Activated B cell treated with CpG ODN at 0.5 μM for 24 hours (primary cell): ENCODE data around the gene RMI1. TPM values are rescaled to one million over a fixed set of nuclear protein-coding genes. Genes with fewer than 3 reads are reported as not detected.
"Not testable (repeated sequence)": the region's sequence is repeated elsewhere in the genome, so short reads cannot be mapped to it uniquely, and the experiment has no call there.

ENCODE experiments used
- ATAC-seq: fragments of 200-7000 bp; cut with Tn5 transposase; one replicate; pipeline ENCODE4 v1.10.0; 2021; ENCODE audit warnings: low read depth, mild to moderate bottlenecking, moderate library complexity
- CTCF ChIA-PET: fragments of 350-600 bp; sonication (Branson Sonifier 250); formaldehyde crosslinking; loops from one replicate; lab custom pipeline; 2021; ENCODE audit warnings: antibody characterized with exemption; lab: Charles Lee
- POLR2A ChIA-PET: fragments of 350-600 bp; sonication (Branson Sonifier 250); formaldehyde crosslinking; loops from one replicate; lab custom pipeline; 2021; ENCODE audit warnings: antibody characterized with exemption; lab: Charles Lee
- DNase-seq: peaks from one replicate; pipeline ENCODE4 v3.0.0; 2022
- H3K27ac Mint-ChIP-seq: one replicate; pipeline ENCODE4 v1.8.0; 2020; ENCODE audit warnings: mixed read lengths
- H3K27me3 Mint-ChIP-seq: one replicate; pipeline ENCODE4 v1.8.0; 2021; ENCODE audit warnings: mixed read lengths
- H3K36me3 Mint-ChIP-seq: one replicate; pipeline ENCODE4 v1.8.0; 2021; ENCODE audit warnings: low read depth, mixed read lengths
- H3K4me1 Mint-ChIP-seq: one replicate; pipeline ENCODE4 v1.8.0; 2021; ENCODE audit warnings: mixed read lengths
- H3K4me3 Mint-ChIP-seq: one replicate; pipeline ENCODE4 v1.8.0; 2020; ENCODE audit warnings: mild to moderate bottlenecking, mixed read lengths
- H3K9me3 Mint-ChIP-seq: one replicate; pipeline ENCODE4 v1.8.0; 2020; ENCODE audit warnings: mixed read lengths
- intact Hi-C: fragments of 100-400 bp; cut with micrococcal nuclease; formaldehyde crosslinking; loops from one replicate; pipeline ENCODE4 v1.15.1; 2024
- total RNA-seq: library from RNA; stranded (reverse); gene quantifications from 2 replicates; pipeline ENCODE4 v1.2.3, GENCODE V29; 2022
- TF ChIP-seq, protein P1 (sequence below): fragments of 200-600 bp; IDR thresholded peaks from one replicate; pipeline ENCODE4 v1.8.0; 2022; ENCODE audit warnings: antibody characterized with exemption, mild to moderate bottlenecking

RMI1 gene
- total RNA-seq, 1 donor from 2014 or later = 8.5 TPM

DNA sequence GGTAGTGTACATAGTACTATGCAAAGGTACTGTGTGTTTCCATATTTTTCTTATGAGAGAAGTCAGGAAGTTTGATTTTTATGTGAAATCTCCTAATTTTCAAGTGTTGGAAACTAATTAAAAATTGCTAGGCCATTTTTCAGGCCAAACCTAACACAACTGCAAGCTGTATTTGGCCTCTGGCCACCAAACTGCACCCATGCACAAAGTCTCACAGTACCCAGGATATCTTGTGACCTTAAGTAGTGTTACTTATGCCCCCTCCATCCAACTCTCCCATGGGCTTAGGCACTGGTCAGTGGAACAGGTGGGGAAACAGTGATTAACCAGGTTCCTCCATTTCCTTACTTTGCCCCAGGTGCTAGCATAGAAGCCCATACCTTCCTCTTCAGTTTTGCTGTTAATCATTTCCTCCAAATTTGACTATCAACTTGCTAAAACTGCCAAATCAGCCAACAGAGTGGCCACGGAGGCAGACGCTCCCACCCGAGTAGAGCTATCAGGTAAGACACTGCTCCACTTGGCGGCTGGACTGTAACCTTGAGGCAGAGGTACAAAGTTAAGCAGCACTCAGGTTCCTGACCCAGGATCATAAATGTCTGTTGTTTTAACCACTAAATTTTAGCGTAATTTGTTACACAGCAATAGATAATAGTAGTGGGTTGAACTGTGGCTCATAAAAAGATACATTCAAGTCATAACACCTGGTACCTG, 39.9 kb upstream of the RMI1 start:
- no peak overlapping the region for H3K27ac Mint-ChIP-seq

DNA sequence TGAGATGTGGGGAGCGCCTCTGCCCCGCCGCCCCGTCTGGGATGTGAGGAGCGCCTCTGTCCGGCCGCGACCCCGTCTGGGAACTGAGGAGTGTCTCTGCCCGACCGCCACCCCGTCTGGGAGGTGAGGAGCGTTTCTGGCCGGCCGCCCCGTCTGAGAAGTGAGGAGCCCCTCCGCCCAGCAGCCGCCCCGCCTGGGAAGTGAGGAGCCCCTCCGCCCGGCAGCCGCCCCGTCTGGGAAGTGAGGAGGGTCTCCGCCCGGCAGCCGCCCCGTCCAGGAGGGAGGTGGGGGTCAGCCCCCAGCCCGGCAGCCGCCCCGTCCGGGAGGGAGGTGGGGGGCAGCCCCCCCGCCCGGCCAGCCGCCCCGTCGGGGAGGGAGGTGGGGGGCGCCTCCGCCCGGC, 32.5 kb upstream of the RMI1 start:
- ATAC-seq, H3K27ac Mint-ChIP-seq, intact Hi-C loops: not testable (repeated sequence)

More for the DNA sequence above, 39.9 kb upstream of the RMI1 start:
- Mint-ChIP-seq H3K9me3 (no peaks in the 10 kb centered on the region), H3K4me3 (no peak overlapping the region), H3K36me3 (peaks cover 44% of the 10 kb centered on the region), H3K27me3 (no peaks in the 10 kb centered on the region), H3K4me1 (no peaks in the 10 kb centered on the region)
- ChIA-PET CTCF (interaction anchor here (1.4 to 4.8 kb wide), 3 partner anchors 232 to 370 kb away, joined by 3 to 24 read pairs (median 12); no protein-coding TSS in a partner anchor), POLR2A (no interaction called here)
- intact Hi-C loops = no loop called here
- DNase-seq (no peak), ATAC-seq (no peak)
- TF ChIP-seq, protein P1, sequence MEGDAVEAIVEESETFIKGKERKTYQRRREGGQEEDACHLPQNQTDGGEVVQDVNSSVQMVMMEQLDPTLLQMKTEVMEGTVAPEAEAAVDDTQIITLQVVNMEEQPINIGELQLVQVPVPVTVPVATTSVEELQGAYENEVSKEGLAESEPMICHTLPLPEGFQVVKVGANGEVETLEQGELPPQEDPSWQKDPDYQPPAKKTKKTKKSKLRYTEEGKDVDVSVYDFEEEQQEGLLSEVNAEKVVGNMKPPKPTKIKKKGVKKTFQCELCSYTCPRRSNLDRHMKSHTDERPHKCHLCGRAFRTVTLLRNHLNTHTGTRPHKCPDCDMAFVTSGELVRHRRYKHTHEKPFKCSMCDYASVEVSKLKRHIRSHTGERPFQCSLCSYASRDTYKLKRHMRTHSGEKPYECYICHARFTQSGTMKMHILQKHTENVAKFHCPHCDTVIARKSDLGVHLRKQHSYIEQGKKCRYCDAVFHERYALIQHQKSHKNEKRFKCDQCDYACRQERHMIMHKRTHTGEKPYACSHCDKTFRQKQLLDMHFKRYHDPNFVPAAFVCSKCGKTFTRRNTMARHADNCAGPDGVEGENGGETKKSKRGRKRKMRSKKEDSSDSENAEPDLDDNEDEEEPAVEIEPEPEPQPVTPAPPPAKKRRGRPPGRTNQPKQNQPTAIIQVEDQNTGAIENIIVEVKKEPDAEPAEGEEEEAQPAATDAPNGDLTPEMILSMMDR = no peak

DNA sequence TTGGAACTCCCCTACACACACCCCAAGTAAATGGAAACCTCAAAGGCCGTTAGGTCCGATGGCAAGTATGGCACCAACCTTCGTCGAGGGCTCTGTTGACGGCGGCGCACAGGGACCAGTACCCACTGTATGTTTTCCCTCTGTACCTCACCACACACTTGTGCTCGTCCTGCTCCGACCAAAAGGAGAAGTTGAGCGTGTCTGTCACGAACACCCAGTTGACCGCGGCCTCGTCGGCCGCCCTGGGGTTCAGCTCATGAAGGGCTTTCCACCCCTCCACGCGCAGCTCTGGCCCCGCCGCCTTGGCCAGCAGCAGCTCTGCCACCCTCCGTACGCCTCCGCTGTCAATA, 24.5 kb upstream of the RMI1 start:
- ATAC-seq = peak; percentile 66

More for the DNA sequence above, 32.5 kb upstream of the RMI1 start:
- H3K27me3 Mint-ChIP-seq, H3K4me1 Mint-ChIP-seq, H3K4me3 Mint-ChIP-seq, H3K9me3 Mint-ChIP-seq, POLR2A ChIA-PET, CTCF ChIA-PET, DNase-seq: not testable (repeated sequence)
- peaks cover 19% of the 10 kb centered on the region for H3K36me3 Mint-ChIP-seq

DNA sequence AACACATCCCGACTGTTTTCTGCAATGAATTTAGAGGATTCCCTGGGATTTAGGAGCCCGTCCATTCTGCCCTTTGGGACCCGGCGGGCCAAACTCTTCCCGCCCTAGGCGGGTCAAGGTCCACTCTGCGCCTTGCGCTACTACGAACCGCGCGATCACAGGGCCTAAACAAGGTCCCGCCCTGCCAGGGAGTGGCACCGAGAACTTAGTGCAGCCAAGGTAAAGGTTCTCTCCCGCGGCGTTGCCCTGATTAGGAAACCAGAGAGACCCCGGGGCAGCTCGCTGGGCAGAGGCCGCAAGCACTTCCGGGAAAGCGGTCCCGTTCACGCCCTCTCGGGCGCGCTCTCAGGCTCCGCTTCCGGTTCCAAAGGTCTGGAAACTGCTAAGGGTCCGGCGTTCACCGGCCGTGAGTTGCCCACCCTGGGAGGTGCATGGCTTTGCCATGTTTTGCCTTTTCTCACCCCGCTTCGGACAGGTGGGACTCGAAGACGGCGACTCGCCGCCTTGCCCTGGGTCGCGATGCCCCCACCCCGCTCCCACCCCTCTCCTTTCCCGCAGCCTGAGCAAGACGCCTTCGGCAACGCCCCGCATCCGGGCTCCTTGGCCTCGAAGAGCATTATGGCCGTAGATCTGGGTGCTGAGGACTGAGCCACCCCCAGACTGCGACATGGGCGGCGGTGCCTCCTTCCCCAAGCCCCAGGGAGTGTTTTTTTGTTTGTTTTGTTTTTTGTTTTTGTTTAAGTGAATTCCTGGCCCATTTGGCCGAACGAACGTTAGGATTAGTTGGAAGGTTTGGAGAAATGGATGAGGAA, 24.0 kb upstream of the RMI1 start:
- intact Hi-C loops = loop anchor here (1.0 kb wide), 3 partner anchors 10 to 35 kb away; partner anchors contain the start of genes HNRNPK, KIF27 and RMI1
- peak; percentile 84 for ATAC-seq
- CTCF ChIA-PET = interaction anchor here (1.0 kb wide), 1 partner anchor 24 kb away, joined by 4 read pairs; the partner anchor contains the start of genes HNRNPK and RMI1
- H3K9me3 Mint-ChIP-seq = no peaks in the 10 kb centered on the region
- peak overlapping the region; percentile 97 for H3K4me3 Mint-ChIP-seq
- H3K27ac Mint-ChIP-seq = peak overlapping the region; percentile 94
- peak; percentile 62 for DNase-seq
- H3K27me3 Mint-ChIP-seq = no peaks in the 10 kb centered on the region
- TF ChIP-seq, protein P1 = no peak
- POLR2A ChIA-PET = interaction anchor here (0.6 to 2.8 kb wide), 7 partner anchors 9 to 337 kb away, joined by 3 to 45 read pairs (median 3); partner anchors contain the start of genes HNRNPK, IDNK, KIF27 and RMI1
- peaks cover 19% of the 10 kb centered on the region for H3K4me1 Mint-ChIP-seq
- peaks cover 9% of the 10 kb centered on the region for H3K36me3 Mint-ChIP-seq

More for the DNA sequence above, 24.5 kb upstream of the RMI1 start:
- no peaks in the 10 kb centered on the region for H3K9me3 Mint-ChIP-seq
- H3K27me3 Mint-ChIP-seq = no peaks in the 10 kb centered on the region
- ChIA-PET POLR2A (interaction anchor here (1.0 to 2.8 kb wide), 6 partner anchors 9 to 338 kb away, joined by 3 to 45 read pairs (median 4); partner anchors contain the start of genes HNRNPK, IDNK, KIF27 and RMI1), CTCF (interaction anchor here (1.0 kb wide), 1 partner anchor 24 kb away, joined by 4 read pairs; the partner anchor contains the start of genes HNRNPK and RMI1)
- H3K36me3 Mint-ChIP-seq = peaks cover 9% of the 10 kb centered on the region
- peak overlapping the region; percentile 97 for H3K4me3 Mint-ChIP-seq
- peaks cover 19% of the 10 kb centered on the region for H3K4me1 Mint-ChIP-seq
- peak overlapping the region; percentile 94 for H3K27ac Mint-ChIP-seq
- DNase-seq = peak; percentile 50
- TF ChIP-seq, protein P1 = no peak
- intact Hi-C loops = loop anchor here (1.0 kb wide), 3 partner anchors 10 to 35 kb away; partner anchors contain the start of genes HNRNPK, KIF27 and RMI1

DNA sequence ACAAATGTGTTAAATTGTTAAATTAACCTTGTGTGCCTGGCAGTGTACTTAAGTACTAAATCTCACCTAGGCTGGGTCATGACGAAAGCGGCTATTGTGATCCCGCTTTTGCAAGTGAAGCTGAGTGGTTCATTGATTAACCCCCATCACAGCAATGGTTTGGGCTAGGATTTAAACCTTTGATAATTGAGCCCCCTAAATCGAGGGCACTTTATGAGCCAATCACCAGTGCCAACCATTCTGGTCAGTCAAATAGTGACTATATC, 23.4 kb upstream of the RMI1 start:
- Mint-ChIP-seq H3K36me3 (peaks cover 8% of the 10 kb centered on the region), H3K27ac (peak overlapping the region; percentile 80), H3K9me3 (no peaks in the 10 kb centered on the region), H3K27me3 (no peaks in the 10 kb centered on the region), H3K4me1 (peaks cover 19% of the 10 kb centered on the region), H3K4me3 (peak overlapping the region; percentile 97)
- DNase-seq (no peak), ATAC-seq (no peak)
- intact Hi-C loops = no loop called here
- TF ChIP-seq, protein P1 = no peak
- ChIA-PET POLR2A (interaction anchor here (0.6 to 2.8 kb wide), 3 partner anchors 23 to 334 kb away, joined by 3 to 45 read pairs (median 3); partner anchors contain the start of genes HNRNPK, IDNK and RMI1), CTCF (no interaction called here)
